HEK293 (cell line): ENCODE measurements around the gene YBX3.

Experiments used
- CTCF ChIA-PET: fragments of 350-600 bp; formaldehyde crosslinking; extraction: SDS; loops from one replicate; lab custom pipeline; 2021; ENCODE audit warnings: antibody characterized with exemption; lab: Yijun Ruan, JAX
- POLR2A ChIA-PET: fragments of 300-600 bp; formaldehyde crosslinking; extraction: SDS; loops from one replicate; lab custom pipeline; 2020; ENCODE audit warnings: antibody characterized with exemption, inconsistent platforms; lab: Yijun Ruan, JAX
- H3K27ac ChIP-seq: fragments of 200-500 bp; sonication (Bioruptor generic); 2 replicates; pipeline ENCODE4 v1.5.1; 2014; ENCODE audit warnings: low read depth, low read length, control low read depth, inconsistent platforms; ENCODE audit errors: extremely low read depth
- H3K36me3 ChIP-seq, 2 experiments: fragments of 200-500 bp in 1 of 2; sonication (Bioruptor generic) in 1 of 2; 1 replicate in 1 of 2; 2 replicates in 1 of 2; pipeline ENCODE4 v1.5.1; 2014 to 2017; ENCODE audit warnings: inconsistent platforms in 2 of 2, low read length in 2 of 2; ENCODE audit not compliant: control insufficient read depth in 2 of 2, insufficient read depth in 1 of 2
- H3K4me1 ChIP-seq: fragments of 200-500 bp; sonication (Bioruptor generic); 2 replicates; pipeline ENCODE4 v1.5.1; 2014; ENCODE audit warnings: mild to moderate bottlenecking, low read length, inconsistent platforms; ENCODE audit not compliant: control insufficient read depth, insufficient read depth
- H3K4me3 ChIP-seq: 2 replicates; pipeline ENCODE4 v1.5.1; 2011; ENCODE audit warnings: low read depth, mild to moderate bottlenecking, control low read depth, low read length, moderate library complexity
- H3K9me3 ChIP-seq: fragments of 200-500 bp; sonication (Bioruptor generic); 2 replicates; pipeline ENCODE4 v1.5.1; 2014; ENCODE audit warnings: low read depth, low read length, inconsistent platforms; ENCODE audit not compliant: control insufficient read depth, insufficient read depth
- KLF1 ChIP-seq: fragments of 450-650 bp; formaldehyde crosslinking; IDR thresholded peaks from 2 replicates; pipeline ENCODE4 v1.5.1; 2016; ENCODE audit warnings: missing biosample characterization, missing genetic modification characterization
- SETDB1 ChIP-seq: IDR thresholded peaks from one replicate; pipeline ENCODE4 v1.6.1; 2017; ENCODE audit warnings: mild to moderate bottlenecking, low read length, moderate library complexity, mixed read lengths; ENCODE audit not compliant: insufficient read length
- ZFP69B ChIP-seq: fragments of 450-650 bp; formaldehyde crosslinking; IDR thresholded peaks from 2 replicates; pipeline ENCODE4 v1.5.1; 2016; ENCODE audit warnings: missing biosample characterization, missing genetic modification characterization
- ZNF140 ChIP-seq: fragments of 450-650 bp; formaldehyde crosslinking; IDR thresholded peaks from 2 replicates; pipeline ENCODE4 v1.5.1; 2016; ENCODE audit warnings: missing biosample characterization, missing genetic modification characterization
- ZNF155 ChIP-seq: fragments of 450-650 bp; formaldehyde crosslinking; IDR thresholded peaks from 2 replicates; pipeline ENCODE4 v1.5.1; 2016; ENCODE audit warnings: missing biosample characterization, missing genetic modification characterization
- ZNF19 ChIP-seq: fragments of 450-650 bp; formaldehyde crosslinking; IDR thresholded peaks from 2 replicates; pipeline ENCODE4; 2016; ENCODE audit warnings: missing biosample characterization, missing genetic modification characterization, low read depth
- ZNF2 ChIP-seq: fragments of 450-650 bp; formaldehyde crosslinking; IDR thresholded peaks from 2 replicates; pipeline ENCODE4 v1.5.1; 2016; ENCODE audit warnings: missing biosample characterization, missing genetic modification characterization
- ZNF239 ChIP-seq: fragments of 450-650 bp; formaldehyde crosslinking; IDR thresholded peaks from 2 replicates; pipeline ENCODE4 v1.5.1; 2016; ENCODE audit warnings: missing biosample characterization, missing genetic modification characterization
- ZNF335 ChIP-seq: fragments of 450-650 bp; formaldehyde crosslinking; conservative IDR thresholded peaks from 2 replicates; pipeline ENCODE4 v1.5.1; 2016; ENCODE audit warnings: missing biosample characterization, missing genetic modification characterization
- ZNF544 ChIP-seq: fragments of 450-650 bp; formaldehyde crosslinking; IDR thresholded peaks from 2 replicates; pipeline ENCODE4 v1.5.0; 2017; ENCODE audit warnings: missing biosample characterization, missing genetic modification characterization
- ZNF561 ChIP-seq: fragments of 450-650 bp; IDR thresholded peaks from 2 replicates; pipeline ENCODE4 v1.5.1; 2018; ENCODE audit warnings: missing biosample characterization, missing genetic modification characterization, borderline replicate concordance
- ZNF600 ChIP-seq: fragments of 450-650 bp; formaldehyde crosslinking; IDR thresholded peaks from 2 replicates; pipeline ENCODE4 v1.5.1; 2016; ENCODE audit warnings: missing biosample characterization, missing genetic modification characterization
- ZNF626 ChIP-seq: fragments of 450-650 bp; sonication (Bioruptor Pico); formaldehyde crosslinking; IDR thresholded peaks from 2 replicates; pipeline ENCODE4 v1.5.1; 2018; ENCODE audit warnings: missing biosample characterization, missing genetic modification characterization, inconsistent platforms
- ZNF654 ChIP-seq: fragments of 450-650 bp; formaldehyde crosslinking; IDR thresholded peaks from 2 replicates; pipeline ENCODE4 v1.5.1; 2016; ENCODE audit warnings: low read depth, missing biosample characterization, missing genetic modification characterization
- ZNF658 ChIP-seq: fragments of 450-650 bp; formaldehyde crosslinking; IDR thresholded peaks from 2 replicates; pipeline ENCODE4; 2016; ENCODE audit warnings: missing biosample characterization, missing genetic modification characterization
- ZNF660 ChIP-seq: fragments of 450-650 bp; IDR thresholded peaks from 2 replicates; pipeline ENCODE4 v1.5.1; 2018; ENCODE audit warnings: missing biosample characterization, mild to moderate bottlenecking, missing genetic modification characterization
- ZNF76 ChIP-seq: fragments of 450-650 bp; formaldehyde crosslinking; IDR thresholded peaks from 2 replicates; pipeline ENCODE4; 2016; ENCODE audit warnings: low read depth, missing biosample characterization, missing genetic modification characterization, borderline replicate concordance
- TF ChIP-seq, protein P1 (sequence below): fragments of 450-650 bp; formaldehyde crosslinking; IDR thresholded peaks from 2 replicates; pipeline ENCODE4 v1.5.1; 2017; ENCODE audit warnings: missing biosample characterization, missing genetic modification characterization
- TF ChIP-seq, protein P2 (sequence below): fragments of 450-650 bp; IDR thresholded peaks from 2 replicates; pipeline ENCODE4 v1.5.1; 2018; ENCODE audit warnings: missing biosample characterization, missing genetic modification characterization
- TF ChIP-seq, protein P3 (sequence below): fragments of 450-650 bp; formaldehyde crosslinking; IDR thresholded peaks from 2 replicates; pipeline ENCODE4 v1.5.1; 2016; ENCODE audit warnings: missing biosample characterization, missing genetic modification characterization, borderline replicate concordance
- TF ChIP-seq, protein P4 (sequence below): fragments of 450-650 bp; IDR thresholded peaks from 2 replicates; pipeline ENCODE4 v1.5.1; 2018; ENCODE audit warnings: missing biosample characterization, mild to moderate bottlenecking, missing genetic modification characterization

YBX3 gene

DNA sequence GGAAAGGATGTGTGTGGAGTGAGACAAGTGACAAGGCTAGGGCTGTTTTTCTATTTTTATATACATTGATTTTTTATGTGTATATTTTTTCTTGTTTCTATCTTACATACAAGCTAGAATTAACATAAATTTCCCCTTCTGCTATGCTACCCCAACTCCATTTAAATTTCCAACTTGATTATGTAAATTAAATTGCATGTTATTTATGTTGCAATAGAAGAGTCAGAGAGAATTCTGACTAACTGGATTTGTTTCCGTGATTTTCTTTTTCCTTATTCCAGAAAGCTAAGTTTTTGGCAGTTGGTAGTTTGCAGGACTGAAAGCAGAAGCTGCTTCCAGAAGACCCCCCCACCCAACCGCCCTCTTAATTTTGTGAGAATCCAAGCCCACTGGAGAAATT is 8.9 kb upstream of the YBX3 start:
- Histone ChIP-seq H3K27ac (no peak overlapping the region), H3K9me3 (no peaks in the 10 kb centered on the region), H3K4me1 (no peaks in the 10 kb centered on the region)
- TF ChIP-seq ZNF660 (tag by site-specific recombination) = no peak
- no peak for TF ChIP-seq ZNF626
- TF ChIP-seq KLF1 (tag by site-specific recombination) = no peak
- TF ChIP-seq, protein P1, sequence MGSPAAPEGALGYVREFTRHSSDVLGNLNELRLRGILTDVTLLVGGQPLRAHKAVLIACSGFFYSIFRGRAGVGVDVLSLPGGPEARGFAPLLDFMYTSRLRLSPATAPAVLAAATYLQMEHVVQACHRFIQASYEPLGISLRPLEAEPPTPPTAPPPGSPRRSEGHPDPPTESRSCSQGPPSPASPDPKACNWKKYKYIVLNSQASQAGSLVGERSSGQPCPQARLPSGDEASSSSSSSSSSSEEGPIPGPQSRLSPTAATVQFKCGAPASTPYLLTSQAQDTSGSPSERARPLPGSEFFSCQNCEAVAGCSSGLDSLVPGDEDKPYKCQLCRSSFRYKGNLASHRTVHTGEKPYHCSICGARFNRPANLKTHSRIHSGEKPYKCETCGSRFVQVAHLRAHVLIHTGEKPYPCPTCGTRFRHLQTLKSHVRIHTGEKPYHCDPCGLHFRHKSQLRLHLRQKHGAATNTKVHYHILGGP (tag by site-specific recombination) = no peak
- TF ChIP-seq, protein P2, sequence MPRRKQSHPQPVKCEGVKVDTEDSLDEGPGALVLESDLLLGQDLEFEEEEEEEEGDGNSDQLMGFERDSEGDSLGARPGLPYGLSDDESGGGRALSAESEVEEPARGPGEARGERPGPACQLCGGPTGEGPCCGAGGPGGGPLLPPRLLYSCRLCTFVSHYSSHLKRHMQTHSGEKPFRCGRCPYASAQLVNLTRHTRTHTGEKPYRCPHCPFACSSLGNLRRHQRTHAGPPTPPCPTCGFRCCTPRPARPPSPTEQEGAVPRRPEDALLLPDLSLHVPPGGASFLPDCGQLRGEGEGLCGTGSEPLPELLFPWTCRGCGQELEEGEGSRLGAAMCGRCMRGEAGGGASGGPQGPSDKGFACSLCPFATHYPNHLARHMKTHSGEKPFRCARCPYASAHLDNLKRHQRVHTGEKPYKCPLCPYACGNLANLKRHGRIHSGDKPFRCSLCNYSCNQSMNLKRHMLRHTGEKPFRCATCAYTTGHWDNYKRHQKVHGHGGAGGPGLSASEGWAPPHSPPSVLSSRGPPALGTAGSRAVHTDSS (tag by site-specific recombination) = no peak
- no peak for TF ChIP-seq ZNF155 (tag by site-specific recombination)
- TF ChIP-seq ZNF544 (tag by site-specific recombination) = no peak
- TF ChIP-seq, all 188 proteins: peak for 0
- ChIA-PET CTCF (interaction anchor here (1.8 kb wide), 1 partner anchor 17 kb away, joined by 10 read pairs; no protein-coding TSS in a partner anchor), POLR2A (no interaction called here)
- H3K4me3 ChIP-seq = no peak overlapping the region
- H3K36me3 ChIP-seq = no peaks in the 10 kb centered on the region

DNA sequence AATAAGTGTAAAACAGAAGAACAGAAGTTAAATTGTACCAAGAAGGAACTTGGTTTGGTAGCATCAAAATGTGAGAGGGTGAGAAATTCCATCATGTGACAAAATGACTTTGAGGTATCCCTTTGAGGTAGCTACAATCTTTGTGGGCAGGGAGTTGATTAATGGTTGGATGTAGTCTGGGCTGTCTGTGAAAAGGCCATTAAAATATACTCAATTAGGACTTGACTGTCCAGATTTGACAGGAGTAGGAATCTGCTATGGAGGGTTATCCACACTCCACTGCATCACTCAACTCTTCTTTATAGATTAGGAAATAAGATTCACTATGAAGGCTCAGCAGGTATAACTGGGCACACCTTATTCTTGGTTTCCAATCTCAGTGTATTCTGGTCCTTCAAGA is 7.4 kb upstream of the YBX3 start:
- TF ChIP-seq ZNF239 (tag by site-specific recombination) (no peak), SETDB1 (no peak), ZNF600 (tag by site-specific recombination) (no peak), ZNF19 (tag by site-specific recombination) (no peak), ZNF658 (tag by site-specific recombination) (no peak), ZNF140 (tag by site-specific recombination) (no peak), ZNF561 (tag by site-specific recombination) (no peak), ZNF335 (tag by site-specific recombination) (no peak), ZFP69B (tag by site-specific recombination) (no peak)
- TF ChIP-seq, protein P3, sequence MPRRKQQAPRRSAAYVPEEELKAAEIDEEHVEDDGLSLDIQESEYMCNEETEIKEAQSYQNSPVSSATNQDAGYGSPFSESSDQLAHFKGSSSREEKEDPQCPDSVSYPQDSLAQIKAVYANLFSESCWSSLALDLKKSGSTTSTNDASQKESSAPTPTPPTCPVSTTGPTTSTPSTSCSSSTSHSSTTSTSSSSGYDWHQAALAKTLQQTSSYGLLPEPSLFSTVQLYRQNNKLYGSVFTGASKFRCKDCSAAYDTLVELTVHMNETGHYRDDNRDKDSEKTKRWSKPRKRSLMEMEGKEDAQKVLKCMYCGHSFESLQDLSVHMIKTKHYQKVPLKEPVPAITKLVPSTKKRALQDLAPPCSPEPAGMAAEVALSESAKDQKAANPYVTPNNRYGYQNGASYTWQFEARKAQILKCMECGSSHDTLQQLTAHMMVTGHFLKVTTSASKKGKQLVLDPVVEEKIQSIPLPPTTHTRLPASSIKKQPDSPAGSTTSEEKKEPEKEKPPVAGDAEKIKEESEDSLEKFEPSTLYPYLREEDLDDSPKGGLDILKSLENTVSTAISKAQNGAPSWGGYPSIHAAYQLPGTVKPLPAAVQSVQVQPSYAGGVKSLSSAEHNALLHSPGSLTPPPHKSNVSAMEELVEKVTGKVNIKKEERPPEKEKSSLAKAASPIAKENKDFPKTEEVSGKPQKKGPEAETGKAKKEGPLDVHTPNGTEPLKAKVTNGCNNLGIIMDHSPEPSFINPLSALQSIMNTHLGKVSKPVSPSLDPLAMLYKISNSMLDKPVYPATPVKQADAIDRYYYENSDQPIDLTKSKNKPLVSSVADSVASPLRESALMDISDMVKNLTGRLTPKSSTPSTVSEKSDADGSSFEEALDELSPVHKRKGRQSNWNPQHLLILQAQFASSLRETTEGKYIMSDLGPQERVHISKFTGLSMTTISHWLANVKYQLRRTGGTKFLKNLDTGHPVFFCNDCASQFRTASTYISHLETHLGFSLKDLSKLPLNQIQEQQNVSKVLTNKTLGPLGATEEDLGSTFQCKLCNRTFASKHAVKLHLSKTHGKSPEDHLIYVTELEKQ = no peak
- TF ChIP-seq, all 188 proteins: peak for 0
- Histone ChIP-seq H3K9me3 (no peaks in the 10 kb centered on the region), H3K36me3 (no peaks in the 10 kb centered on the region), H3K4me3 (no peak overlapping the region), H3K27ac (no peak overlapping the region), H3K4me1 (no peaks in the 10 kb centered on the region)
- POLR2A ChIA-PET = no interaction called here
- CTCF ChIA-PET = interaction anchor here (1.2 kb wide), 1 partner anchor 19 kb away, joined by 5 read pairs; no protein-coding TSS in a partner anchor

DNA sequence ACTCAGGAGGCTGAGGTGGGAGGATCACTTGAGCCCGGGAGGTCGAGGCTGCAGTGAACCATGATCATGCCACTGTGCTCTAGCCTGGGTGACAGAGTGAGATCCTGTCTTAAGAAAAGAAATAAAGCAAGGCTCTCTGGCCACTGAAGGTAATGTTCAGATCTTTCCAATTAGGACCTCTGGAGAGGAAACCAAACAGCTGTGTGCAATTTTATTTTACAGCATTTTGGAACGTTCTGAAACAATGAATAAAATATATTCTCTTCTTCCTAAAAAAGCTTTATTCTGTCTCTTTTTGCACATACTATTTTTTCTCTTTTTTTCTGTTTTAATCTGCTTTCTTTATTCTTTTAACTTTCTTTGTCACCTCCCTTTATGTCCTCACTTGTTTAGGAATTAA is 5.0 kb upstream of the YBX3 start:
- H3K9me3 ChIP-seq = no peaks in the 10 kb centered on the region
- POLR2A ChIA-PET = no interaction called here
- no peak overlapping the region for H3K4me3 ChIP-seq
- no peaks in the 10 kb centered on the region for H3K36me3 ChIP-seq
- CTCF ChIA-PET = interaction anchor here (1.2 kb wide), 1 partner anchor 22 kb away, joined by 9 read pairs; no protein-coding TSS in a partner anchor
- peaks cover 4% of the 10 kb centered on the region for H3K4me1 ChIP-seq
- H3K27ac ChIP-seq = no peak overlapping the region
- TF ChIP-seq, protein P4, sequence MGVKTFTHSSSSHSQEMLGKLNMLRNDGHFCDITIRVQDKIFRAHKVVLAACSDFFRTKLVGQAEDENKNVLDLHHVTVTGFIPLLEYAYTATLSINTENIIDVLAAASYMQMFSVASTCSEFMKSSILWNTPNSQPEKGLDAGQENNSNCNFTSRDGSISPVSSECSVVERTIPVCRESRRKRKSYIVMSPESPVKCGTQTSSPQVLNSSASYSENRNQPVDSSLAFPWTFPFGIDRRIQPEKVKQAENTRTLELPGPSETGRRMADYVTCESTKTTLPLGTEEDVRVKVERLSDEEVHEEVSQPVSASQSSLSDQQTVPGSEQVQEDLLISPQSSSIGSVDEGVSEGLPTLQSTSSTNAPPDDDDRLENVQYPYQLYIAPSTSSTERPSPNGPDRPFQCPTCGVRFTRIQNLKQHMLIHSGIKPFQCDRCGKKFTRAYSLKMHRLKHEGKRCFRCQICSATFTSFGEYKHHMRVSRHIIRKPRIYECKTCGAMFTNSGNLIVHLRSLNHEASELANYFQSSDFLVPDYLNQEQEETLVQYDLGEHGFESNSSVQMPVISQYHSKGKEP = no peak
- no peak for TF ChIP-seq ZNF654 (tag by site-specific recombination)
- no peak for TF ChIP-seq ZNF76 (tag by site-specific recombination)
- TF ChIP-seq, protein P3 = no peak
- no peak for TF ChIP-seq ZNF2 (tag by site-specific recombination)
